NCI-H187 treated with DMSO at 0.1 percent for 48 hours (cell line): ENCODE measurements around the gene ARMH4.

Experiments used
- DNase-seq: peaks from one replicate; lab custom pipeline; 2025; lab: John Stamatoyannopoulos, UW

The ARMH4 gene

GRCh38 chr14:58054100-58054499 is 97.9 kb downstream of the ARMH4 start:
- DNase-seq: no peak

GRCh38 chr14:58048219-58048618 is 103.8 kb downstream of the ARMH4 start:
- no peak for DNase-seq

- no peak for DNase-seq
Measured at GRCh38 chr14:58027904-58028303, 124.1 kb downstream of the ARMH4 start.

DNA sequence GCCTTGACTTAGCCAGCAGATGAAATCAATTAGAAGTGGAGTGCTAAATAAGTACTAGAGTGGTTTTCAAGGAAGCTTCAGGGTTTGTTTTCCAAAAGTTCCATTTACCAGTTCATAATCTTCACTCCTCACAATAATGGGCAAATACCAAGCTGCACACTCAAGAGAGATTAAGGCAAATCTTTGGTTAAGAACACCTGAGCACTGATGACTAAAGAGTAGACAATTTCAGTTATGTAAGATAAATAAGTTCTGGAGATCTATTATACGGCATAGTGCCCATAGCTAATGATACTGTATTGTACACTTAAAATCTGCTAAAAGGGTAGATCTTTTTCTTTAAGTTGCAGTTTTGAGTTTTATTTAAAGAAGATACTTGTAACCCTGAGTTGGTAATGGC is 125.0 kb downstream of the ARMH4 start:
- no peak for DNase-seq

- DNase-seq: no peak
Measured at GRCh38 chr14:58026219-58026618, 125.8 kb downstream of the ARMH4 start.

- no peak for DNase-seq
Measured at GRCh38 chr14:58014778-58015177, 137.2 kb downstream of the ARMH4 start.

DNA sequence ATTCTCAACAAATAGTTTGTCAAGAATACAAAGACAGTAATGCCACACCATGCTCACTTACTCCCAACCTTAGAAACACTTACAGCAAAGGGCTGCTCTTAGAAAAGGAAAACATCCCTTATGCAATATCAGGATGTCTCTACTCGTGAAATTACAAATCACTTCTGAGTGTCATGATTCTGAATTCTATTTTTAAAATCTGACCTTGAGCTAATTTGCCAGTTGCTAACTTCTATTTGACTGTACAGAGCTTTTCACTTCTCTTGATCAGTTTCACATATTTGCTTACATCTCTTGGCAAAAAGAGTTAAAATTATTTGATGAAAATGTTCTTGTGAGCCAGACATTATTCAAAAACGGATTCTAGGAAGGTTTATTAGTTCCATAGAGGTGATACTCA is 149.4 kb downstream of the ARMH4 start:
- DNase-seq: no peak

DNA sequence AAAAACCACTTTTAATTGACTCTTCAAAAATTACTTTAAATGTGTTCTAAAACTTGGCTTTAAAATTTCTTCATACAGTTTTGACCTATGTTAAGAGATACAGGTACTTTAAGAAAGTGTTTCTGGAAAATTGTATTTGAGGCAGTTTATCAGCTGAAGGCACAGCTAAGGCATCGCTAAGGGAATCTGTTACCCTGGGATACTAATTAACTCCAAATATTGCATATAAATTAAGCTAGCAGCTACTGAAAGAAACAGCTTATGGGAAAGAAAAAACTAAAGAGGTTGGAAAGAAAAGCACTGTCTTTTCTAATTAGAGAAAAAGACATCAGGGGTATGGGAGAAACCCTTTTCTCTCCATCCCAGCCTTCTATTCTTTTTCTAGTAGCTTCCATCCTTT is 152.0 kb downstream of the ARMH4 start:
- no peak for DNase-seq

- no peak for DNase-seq
Measured at GRCh38 chr14:57999471-57999870, 152.5 kb downstream of the ARMH4 start.

GRCh38 chr14:57998766-57999165 is 153.2 kb downstream of the ARMH4 start:
- DNase-seq: no peak

GRCh38 chr14:57991353-57991752 is 160.7 kb downstream of the ARMH4 start:
- no peak for DNase-seq

- DNase-seq: no peak
Measured at GRCh38 chr14:57988445-57988844, 163.6 kb downstream of the ARMH4 start.

DNA sequence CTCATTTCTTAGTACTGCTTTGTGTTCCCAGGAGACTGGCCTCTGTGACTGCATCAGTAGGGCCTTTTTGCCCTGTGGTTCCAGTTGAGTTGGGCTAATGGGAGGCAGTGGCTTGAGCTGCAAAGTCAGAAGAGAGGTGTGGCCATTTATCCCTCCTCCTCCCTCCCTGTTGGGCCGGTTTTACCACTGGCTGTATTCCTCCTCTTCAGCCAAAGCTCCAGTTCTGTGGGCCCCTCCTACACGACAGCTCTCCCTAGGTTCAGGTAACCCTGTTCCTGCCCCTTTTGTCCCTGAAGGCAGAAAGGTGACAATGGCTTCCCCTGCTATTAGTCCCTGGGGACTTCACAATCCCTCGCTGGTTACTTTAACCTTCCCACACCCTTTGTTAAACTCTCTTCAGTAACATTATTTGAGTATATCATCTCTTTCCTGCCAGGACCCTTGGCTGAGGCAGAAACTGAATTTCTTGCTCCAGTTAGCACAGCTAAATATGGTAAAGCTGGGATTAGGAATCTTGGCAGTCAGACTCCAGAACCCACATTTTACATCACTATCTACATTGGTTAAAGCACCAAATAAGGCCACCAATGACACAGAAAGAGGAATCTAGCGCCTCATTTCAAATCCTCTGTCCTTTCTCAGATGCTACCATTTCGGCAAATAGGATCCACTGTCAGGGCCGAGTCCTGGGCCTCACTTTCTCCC is 164.3 kb downstream of the ARMH4 start:
- no peak for DNase-seq

- no peak for DNase-seq
Measured at GRCh38 chr14:57987051-57987450, 165.0 kb downstream of the ARMH4 start.

GRCh38 chr14:57982804-57983634 is 169.0 kb downstream of the ARMH4 start:
- DNase-seq: peak; percentile 73

DNA sequence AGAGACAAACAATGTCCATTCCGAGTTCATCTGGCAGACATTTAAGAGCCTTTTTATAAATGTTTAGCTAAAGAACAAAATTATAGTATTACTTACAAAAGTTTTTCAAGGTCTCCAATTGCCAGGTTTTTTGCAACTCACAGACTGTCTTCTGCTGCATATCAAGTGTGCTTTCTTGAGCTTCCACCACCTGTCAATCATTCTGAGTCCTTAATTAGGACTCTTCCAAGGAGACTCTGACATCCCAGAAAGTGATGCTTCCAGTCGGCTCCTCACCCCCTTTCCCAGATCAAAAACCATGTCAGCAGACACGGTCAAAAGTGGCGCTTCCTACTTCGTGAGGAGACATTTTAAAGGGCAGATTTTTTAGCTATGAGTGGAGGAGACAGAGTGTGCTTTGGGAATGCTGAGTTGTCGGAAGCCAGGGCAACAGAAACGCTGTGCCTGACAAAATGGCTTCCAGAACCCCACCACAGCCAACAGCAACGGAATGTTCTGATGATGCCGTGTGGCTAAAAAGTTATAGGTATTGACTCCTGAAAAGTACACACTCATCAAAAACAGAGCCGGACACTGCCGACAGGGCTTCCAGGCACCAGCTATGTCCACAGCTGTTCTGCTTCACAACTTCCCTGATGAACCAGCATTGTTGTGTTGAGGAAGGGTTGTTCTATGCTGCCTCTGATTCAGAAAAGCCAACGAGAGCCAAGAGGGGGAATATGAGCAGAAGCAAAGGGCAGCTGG is 170.0 kb downstream of the ARMH4 start:
- DNase-seq: no peak

DNA sequence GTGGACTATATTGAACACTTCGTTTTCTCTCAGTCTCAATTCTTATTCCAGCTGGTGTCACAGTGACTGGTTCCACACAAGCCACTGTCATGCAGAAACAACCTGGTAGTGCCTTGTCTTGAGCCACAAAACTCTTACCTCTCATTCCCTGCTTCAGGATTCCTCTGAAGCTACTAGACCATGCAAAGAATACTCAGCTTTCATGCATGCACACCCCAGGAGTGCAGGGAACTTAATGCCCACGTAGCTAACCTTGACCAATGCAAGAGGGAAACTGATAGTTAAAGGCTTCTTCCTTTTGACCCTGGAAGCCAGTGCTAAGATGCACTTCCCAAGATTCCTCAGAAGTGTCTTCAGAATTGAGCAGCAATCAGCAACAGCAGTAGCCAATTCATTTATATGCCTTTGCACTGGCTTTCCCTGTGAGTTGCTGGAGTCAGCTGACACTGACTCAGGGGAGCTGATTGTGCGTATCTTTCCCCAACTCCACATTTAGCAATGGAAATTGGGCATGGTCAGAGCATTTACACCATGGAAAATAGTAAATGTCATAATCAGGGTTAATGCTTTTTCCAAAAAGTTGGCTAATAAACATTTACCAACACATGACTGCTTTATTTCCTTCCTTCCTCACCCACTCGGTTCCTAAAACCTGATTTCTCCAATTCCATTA is 172.5 kb downstream of the ARMH4 start:
- no peak for DNase-seq

GRCh38 chr14:57976701-57977100 is 175.3 kb downstream of the ARMH4 start:
- DNase-seq: no peak

DNA sequence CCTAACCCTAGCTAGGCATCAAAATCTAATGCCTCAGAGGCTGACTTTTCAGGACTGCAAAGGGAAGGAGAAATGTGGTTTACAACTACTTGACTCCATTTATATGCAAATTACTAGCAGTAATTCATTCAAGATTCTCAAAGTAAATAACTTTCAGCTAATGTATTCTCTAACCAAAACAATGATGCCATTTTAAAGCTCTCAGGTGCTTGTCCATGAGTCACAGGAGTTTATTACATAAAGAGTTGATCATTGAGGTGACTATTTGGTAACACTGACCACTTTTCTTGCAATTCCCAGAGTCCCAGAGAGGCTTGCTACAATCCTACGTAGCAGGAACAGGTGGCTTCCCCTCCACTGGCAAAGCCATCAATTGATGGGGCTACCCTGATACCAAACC is 177.1 kb downstream of the ARMH4 start:
- no peak for DNase-seq

DNA sequence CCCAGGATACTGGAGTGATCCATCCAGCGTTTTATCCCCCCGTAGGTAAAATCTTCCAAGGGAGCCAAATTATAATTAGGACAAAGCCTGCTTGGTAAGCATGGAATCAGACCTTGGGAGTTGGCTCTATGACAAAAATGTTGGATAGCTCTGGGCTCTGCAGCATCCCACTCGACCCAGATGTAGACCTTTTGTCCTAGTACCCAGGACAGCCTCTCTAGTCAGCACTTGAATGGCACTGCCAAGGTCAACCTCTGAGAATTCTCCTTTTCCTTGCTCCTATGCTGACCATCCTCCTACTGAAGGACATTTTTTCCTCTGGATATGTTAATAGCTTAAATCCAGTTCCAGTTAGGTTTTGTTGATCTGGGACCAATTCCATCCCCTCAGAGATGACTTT is 181.4 kb downstream of the ARMH4 start:
- no peak for DNase-seq

- no peak for DNase-seq
Measured at GRCh38 chr14:57970175-57970574, 181.8 kb downstream of the ARMH4 start.

GRCh38 chr14:57963071-57963470 is 188.9 kb downstream of the ARMH4 start:
- DNase-seq: no peak
